ENCODE data around the gene KLHL3.

DNA sequence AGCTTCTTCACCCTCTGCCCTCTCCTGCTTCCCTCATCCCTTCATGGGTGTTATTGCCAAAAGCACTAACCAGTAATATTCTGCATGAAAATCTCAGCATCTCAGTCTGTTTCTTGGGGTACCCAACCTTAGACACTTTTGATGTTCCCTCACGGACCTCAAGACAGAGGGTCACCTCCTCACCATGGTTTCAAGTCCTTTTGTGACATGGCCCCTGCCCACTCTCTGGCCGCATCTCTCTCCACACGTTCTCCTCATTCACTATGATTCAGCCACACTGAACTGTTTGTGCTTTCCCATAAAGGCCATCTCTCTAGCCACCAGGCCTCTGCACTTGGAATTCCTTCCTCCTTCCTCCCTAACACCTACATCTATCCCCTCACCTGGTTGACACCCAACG lies 125.3 kb downstream of the KLHL3 start:
- TF ChIP-seq, protein P1, sequence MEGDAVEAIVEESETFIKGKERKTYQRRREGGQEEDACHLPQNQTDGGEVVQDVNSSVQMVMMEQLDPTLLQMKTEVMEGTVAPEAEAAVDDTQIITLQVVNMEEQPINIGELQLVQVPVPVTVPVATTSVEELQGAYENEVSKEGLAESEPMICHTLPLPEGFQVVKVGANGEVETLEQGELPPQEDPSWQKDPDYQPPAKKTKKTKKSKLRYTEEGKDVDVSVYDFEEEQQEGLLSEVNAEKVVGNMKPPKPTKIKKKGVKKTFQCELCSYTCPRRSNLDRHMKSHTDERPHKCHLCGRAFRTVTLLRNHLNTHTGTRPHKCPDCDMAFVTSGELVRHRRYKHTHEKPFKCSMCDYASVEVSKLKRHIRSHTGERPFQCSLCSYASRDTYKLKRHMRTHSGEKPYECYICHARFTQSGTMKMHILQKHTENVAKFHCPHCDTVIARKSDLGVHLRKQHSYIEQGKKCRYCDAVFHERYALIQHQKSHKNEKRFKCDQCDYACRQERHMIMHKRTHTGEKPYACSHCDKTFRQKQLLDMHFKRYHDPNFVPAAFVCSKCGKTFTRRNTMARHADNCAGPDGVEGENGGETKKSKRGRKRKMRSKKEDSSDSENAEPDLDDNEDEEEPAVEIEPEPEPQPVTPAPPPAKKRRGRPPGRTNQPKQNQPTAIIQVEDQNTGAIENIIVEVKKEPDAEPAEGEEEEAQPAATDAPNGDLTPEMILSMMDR (IDR thresholded peaks at IDR 0.05; ENCODE audit: extremely low read depth in 1 of 2, insufficient read depth in 1 of 2, low read depth in 1 of 2, low read length in 2 of 2): no peak
- TF ChIP-seq JUN (IDR thresholded peaks at IDR 0.05; ENCODE audit: borderline replicate concordance, insufficient read depth, insufficient read length, low read depth) (no peak), POLR2A (IDR thresholded peaks at IDR 0.05; ENCODE audit: low read depth, low read length) (no peak), EZH2 (IDR thresholded peaks at IDR 0.05; ENCODE audit: borderline replicate concordance, low read depth, low read length, severe bottlenecking) (no peak), GATA2 (IDR thresholded peaks at IDR 0.05; ENCODE audit: insufficient read depth, insufficient read length, low read depth, low read length) (no peak), POLR2AphosphoS5 (IDR thresholded peaks at IDR 0.05; ENCODE audit: insufficient read depth, low read depth, low read length) (no peak)
- TF ChIP-seq, protein P2, sequence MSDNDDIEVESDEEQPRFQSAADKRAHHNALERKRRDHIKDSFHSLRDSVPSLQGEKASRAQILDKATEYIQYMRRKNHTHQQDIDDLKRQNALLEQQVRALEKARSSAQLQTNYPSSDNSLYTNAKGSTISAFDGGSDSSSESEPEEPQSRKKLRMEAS (IDR thresholded peaks at IDR 0.05; ENCODE audit: insufficient read depth, insufficient read length): no peak

Measured in endothelial cell of umbilical vein (primary cell).